GM08714 (cell line): Measurements from ENCODE around the gene DGLUCY.
"Not testable (repeated sequence)": the region's sequence is repeated elsewhere in the genome, so short reads cannot be mapped to it uniquely, and the experiment has no call there.

Experiments
- H3K4me3 ChIP-seq: fragments of 200-500 bp; sonication (Bioruptor generic); 2 replicates; pipeline ENCODE4 v1.5.1; 2014; ENCODE audit warnings: mild to moderate bottlenecking, low read length, inconsistent platforms
- ZNF274 ChIP-seq: IDR thresholded peaks from 2 replicates; pipeline ENCODE4 v1.6.1; 2012; ENCODE audit warnings: mild to moderate bottlenecking, low read depth, low read length

DGLUCY gene

GRCh38 chr14:91263329-91263728, 149.5 kb downstream of the DGLUCY start:
- TF ChIP-seq ZNF274, result no peak
- H3K4me3 ChIP-seq, result no peak overlapping the region

DNA sequence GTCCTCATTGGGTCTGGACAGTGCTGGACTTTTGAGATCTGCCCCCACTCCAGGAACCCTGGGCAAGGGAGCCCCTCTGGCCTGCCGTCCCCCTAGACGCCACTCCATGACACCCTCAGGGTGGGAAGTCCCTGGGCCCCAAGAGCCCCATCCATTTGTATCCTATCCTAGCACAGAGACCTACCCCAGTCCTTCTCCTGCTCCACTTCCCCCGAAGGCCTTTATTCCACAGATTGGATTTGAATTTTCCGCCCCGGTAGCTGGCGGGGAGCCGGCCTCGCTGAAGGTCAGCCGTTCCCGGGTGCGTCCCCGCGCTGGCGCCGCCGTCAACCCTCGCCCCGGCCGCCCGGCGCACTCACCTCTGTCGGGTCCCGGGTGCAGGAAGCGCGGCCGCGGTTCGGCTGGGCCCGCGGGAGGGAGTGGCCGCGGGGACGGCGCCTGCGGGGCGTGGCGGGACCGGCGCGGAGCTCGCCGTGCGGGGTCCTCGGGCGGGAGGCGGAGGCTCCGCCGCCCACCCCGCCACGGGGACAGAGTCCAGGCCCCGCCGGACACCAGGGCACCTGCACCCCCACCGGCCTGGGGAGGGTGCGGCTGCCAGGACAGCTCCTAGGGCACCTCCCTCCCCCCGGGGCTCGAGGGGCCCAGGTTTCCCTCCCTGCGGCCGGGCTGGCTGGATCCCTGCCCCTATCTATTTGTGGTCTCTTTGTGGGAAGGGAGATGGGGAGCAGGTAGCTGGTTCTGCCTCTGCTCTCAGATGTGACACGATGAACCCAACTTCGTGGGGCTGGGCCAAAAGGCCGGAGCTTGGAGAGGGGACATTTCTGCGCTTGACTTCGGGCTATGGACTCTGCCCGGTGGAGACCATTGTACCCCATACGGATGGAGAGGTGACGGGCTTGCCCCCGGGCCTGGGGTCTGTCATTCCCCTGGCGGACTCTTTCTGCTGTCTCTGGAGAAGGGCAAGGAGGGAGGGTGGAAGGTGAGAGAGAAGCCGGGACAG, 150.6 kb downstream of the DGLUCY start:
- no peak for TF ChIP-seq ZNF274
- no peak overlapping the region; the same call in 1 of the 2 replicates for H3K4me3 ChIP-seq

DNA sequence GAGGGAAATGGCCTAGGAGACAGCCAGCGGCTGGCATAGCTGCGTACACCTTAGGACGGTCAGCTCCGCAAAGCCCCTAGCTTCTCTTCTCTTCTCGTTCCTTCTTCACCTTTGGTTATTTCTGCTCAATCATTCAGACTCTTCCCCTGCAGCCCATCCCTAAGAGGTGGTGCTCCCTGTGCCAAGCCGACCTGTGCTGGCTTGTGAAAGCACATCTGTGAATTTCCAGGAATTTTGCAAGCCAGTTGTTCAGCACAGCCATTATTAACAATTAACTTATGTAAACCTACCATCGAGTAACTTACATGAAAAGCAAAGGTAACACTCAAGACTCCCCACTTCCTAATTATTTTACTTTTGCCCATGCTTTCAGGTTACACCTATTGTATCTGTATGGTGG, 151.5 kb downstream of the DGLUCY start:
- no peak for TF ChIP-seq ZNF274
- H3K4me3 ChIP-seq, result no peak overlapping the region

DNA sequence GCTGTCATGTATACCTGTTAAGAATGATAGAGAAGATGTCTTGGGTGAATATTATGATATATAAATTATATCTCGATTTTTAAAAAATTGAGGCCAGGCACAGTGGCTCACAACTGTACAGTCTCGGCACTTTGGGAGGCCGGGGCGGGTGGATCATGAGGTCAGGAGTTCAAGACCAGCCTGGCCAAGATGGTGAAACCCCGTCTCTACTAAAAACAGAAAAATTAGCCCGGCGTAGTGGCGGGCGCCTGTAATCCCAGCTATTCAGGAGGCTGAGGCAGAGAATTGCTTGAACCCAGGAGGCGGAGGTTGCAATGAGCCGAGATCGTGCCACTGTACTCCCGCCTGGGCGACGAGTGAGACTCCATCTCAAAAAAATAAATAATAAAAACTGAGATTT, 152.4 kb downstream of the DGLUCY start:
- H3K4me3 ChIP-seq, result not testable (repeated sequence)

DNA sequence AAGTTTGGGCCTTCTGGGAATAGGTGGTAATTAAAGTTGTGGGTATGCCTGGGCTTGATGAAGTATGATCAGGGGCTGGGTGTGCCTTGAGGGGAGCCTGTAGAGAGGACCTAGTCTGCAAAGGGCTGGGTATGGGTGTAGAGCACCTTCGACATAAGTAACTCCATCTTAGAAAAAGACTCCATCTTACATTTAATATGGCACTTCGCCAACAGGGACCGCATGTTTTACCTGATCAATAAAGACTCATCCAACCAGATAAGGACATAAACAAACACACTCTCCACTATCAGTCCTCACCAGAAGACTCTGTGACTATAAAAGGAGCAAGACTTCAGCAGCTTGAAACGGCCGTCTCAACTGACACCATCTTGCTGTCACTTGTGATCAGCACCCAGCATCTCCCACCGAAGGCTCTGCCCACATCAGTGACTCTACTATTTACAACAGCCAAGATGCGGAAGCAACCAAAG, 154.1 kb downstream of the DGLUCY start:
- no peak for TF ChIP-seq ZNF274
- H3K4me3 ChIP-seq, result no peak overlapping the region

- TF ChIP-seq ZNF274, result no peak
- H3K4me3 ChIP-seq, result no peak overlapping the region
Measured at GRCh38 chr14:91269076-91269991, 155.5 kb downstream of the DGLUCY start.

DNA sequence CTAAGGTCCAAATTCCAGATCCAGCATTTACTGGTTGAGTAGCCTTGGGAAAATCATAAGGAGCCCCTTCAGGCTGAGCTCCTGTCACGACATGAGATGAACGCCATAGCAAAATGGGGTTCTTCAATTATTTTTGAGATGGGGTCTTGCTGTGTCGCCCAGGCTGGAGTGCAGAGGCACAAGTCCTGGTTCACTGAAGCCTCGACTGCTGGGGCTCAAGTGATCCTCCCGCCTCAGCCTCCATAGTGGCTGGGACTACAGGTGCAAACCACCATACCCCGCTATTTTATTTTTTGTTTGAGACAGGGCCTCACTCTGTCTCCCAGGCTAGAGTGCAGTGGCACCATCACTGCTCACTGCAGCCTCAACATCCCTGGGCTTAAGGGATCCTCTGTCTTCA, 156.3 kb downstream of the DGLUCY start:
- no peak overlapping the region for H3K4me3 ChIP-seq
- TF ChIP-seq ZNF274, result no peak

- no peak overlapping the region for H3K4me3 ChIP-seq
- TF ChIP-seq ZNF274, result no peak
Measured at GRCh38 chr14:91270619-91271018, 156.7 kb downstream of the DGLUCY start.

GRCh38 chr14:91271639-91272038, 157.8 kb downstream of the DGLUCY start:
- no peak for TF ChIP-seq ZNF274

GRCh38 chr14:91272341-91273272, 158.7 kb downstream of the DGLUCY start:
- H3K4me3 ChIP-seq, result no peak overlapping the region
- TF ChIP-seq ZNF274, result no peak

More at GRCh38 chr14:91271639-91272038, 157.8 kb downstream of the DGLUCY start:
- H3K4me3 ChIP-seq, result no peak overlapping the region

- no peak for TF ChIP-seq ZNF274
- H3K4me3 ChIP-seq, result no peak overlapping the region
Measured at GRCh38 chr14:91273273-91273884, 159.5 kb downstream of the DGLUCY start.

- H3K4me3 ChIP-seq, result no peak overlapping the region
- TF ChIP-seq ZNF274, result no peak
Measured at GRCh38 chr14:91273885-91274273, 160.0 kb downstream of the DGLUCY start.

DNA sequence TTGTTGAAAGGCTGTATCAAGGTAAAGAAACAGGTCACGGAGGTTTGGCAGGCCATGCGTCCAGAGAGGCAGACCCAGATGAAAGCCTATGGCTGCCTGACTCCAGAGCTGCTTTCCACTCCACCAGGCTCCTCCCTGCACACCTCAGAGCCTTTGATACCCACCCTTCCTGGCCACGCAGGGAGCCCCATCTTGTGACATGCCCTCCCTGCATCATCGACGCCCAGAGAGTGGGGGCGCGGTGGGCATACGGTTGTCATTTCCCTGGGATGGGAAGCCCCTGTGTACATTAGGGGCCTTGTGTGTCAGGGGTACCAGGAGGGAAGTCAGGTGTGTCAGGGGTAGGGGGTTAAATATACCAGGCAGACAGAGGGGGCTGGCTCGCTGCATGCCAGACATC, 160.9 kb downstream of the DGLUCY start:
- no peak overlapping the region for H3K4me3 ChIP-seq
- TF ChIP-seq ZNF274, result no peak
